T-helper 1 cell treated with Interleukin-12 subunit alpha and Interleukin-12 subunit beta and Interleukin-4 antibody, amounts not matched to agents 30 μg/mL and 1 μg/mL, for 36 hours (primary cell): ENCODE measurements around the gene MRPL27.

Source experiments
- H3K27ac Mint-ChIP-seq: one replicate; pipeline ENCODE4 v1.8.0; 2021; ENCODE audit warnings: mild to moderate bottlenecking, mixed read lengths
- H3K27me3 Mint-ChIP-seq: one replicate; pipeline ENCODE4 v1.8.0; 2021; ENCODE audit warnings: low read depth, mixed read lengths
- H3K36me3 Mint-ChIP-seq: one replicate; pipeline ENCODE4 v1.8.0; 2021; ENCODE audit warnings: low read depth, mixed read lengths
- H3K4me1 Mint-ChIP-seq: one replicate; pipeline ENCODE4 v1.8.0; 2021; ENCODE audit warnings: low read depth, mixed read lengths
- H3K4me3 Mint-ChIP-seq: one replicate; pipeline ENCODE4 v1.8.0; 2021; ENCODE audit warnings: mild to moderate bottlenecking, moderate library complexity, mixed read lengths
- H3K9me3 Mint-ChIP-seq: one replicate; pipeline ENCODE4 v1.8.0; 2021; ENCODE audit warnings: mixed read lengths

The MRPL27 gene

DNA sequence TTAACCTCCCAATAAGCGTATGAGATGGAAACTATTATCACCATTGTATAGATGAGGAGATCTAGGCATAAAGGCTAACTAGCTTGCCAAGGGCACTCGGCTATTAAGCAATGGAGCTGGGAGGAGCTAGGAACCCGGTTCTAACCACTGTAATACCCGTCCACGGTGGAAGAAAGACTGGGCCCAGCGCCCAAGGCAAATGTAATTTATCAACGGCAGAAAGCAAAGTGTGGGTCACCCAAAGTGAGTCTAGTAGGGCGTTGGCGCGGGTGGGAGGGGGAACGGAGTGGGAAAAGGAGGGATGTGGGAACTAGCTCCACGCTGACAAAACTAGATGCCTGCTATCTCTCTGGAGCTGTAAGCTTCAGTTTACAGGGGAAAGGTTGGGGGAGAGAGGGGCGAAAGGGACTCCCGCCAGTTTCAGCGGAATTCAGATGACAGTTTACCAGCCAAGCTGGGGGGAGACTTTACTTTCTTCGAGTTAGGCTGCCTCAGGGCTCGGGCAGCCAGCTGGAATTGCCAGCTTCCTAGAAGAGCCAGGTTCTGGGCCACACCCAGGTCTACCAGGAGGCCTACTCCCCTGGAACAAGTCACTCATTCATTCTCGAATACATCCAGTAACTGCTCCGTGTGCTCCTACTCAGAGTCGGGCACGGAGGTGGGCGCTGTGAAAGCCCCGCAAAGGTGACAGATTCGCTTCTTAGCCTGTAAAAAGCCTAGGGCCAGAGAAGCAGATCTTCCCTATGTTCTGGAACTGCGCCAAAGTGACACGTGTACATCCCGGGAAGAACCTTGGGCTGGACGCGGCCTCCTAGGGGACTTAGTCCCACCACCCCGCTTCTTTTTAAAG is 23.5 kb upstream of the MRPL27 start:
- H3K4me1 Mint-ChIP-seq: peaks cover 24% of the 10 kb centered on the region
- no peaks in the 10 kb centered on the region for H3K9me3 Mint-ChIP-seq
- no peaks in the 10 kb centered on the region for H3K27me3 Mint-ChIP-seq

DNA sequence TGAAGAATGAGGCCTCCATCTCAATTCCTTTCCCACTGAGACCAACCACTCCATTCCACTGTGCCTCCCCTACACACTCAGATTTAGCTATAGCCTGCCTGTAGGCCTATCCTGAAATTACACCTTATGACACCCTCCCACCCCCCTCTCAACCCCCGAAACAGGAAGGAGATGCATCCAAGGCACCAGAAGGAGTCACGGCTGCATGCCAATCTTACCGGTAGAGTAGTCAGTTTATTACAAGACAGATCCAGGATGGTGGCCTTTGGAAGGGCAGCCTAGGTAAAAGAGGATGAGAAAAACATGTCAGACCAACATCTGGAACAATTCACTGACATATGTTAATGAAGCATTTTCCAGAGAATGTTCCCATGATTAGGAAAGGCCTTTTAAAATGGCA is 21.7 kb upstream of the MRPL27 start:
- H3K27ac Mint-ChIP-seq: peak overlapping the region; percentile 26

More for the DNA sequence above, 23.5 kb upstream of the MRPL27 start:
- H3K4me3 Mint-ChIP-seq: peak overlapping the region; percentile 97
- H3K36me3 Mint-ChIP-seq: peaks cover 36% of the 10 kb centered on the region
- H3K27ac Mint-ChIP-seq: peak overlapping the region; percentile 88

DNA sequence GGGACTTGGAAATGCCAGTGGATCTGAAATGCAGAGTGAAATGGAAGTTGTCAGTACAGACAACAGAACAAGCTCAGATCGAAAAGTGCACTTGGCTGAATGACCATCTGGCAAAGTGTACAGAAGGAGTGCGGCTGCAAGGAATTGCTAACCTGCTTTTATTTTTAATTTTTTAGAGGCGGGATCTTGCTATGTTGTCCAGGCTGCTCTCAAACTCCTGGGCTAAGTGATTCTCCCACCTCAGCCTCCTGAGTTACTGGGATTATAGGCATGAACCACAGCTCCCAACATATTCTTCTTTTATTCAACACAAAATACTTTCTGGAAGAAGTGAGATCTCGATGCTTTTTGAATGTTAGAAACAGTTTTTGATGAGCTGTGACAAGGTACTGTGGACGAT is 20.7 kb upstream of the MRPL27 start:
- no peak overlapping the region for H3K27ac Mint-ChIP-seq
- no peak overlapping the region for H3K4me3 Mint-ChIP-seq
- H3K4me1 Mint-ChIP-seq: peaks cover 25% of the 10 kb centered on the region
- no peaks in the 10 kb centered on the region for H3K9me3 Mint-ChIP-seq
- peaks cover 47% of the 10 kb centered on the region for H3K36me3 Mint-ChIP-seq
- no peaks in the 10 kb centered on the region for H3K27me3 Mint-ChIP-seq

More for the DNA sequence above, 21.7 kb upstream of the MRPL27 start:
- no peaks in the 10 kb centered on the region for H3K9me3 Mint-ChIP-seq
- H3K4me1 Mint-ChIP-seq: peaks cover 24% of the 10 kb centered on the region
- no peaks in the 10 kb centered on the region for H3K27me3 Mint-ChIP-seq
- peaks cover 41% of the 10 kb centered on the region for H3K36me3 Mint-ChIP-seq
- H3K4me3 Mint-ChIP-seq: peak overlapping the region; percentile 97

DNA sequence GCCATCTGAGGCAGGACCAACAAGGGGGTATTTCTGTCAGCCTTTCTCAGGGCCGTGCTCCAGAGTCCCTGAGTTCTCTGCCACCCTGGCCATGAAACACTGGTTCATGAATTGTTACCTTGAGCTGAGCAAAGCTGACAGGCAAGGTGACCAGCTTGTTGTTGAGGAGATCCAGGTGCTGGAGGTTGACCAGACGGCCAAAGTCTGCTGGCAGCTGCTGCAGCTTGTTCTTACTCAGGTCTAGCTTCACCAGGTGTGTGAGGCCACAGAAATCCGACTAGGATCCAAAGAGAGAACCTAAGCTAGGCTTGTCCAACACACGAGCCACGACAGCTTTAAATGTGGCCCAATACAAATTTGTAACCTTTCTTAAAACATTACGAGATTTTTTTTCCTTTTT is 19.6 kb upstream of the MRPL27 start:
- Mint-ChIP-seq H3K4me1 (peaks cover 25% of the 10 kb centered on the region), H3K27ac (no peak overlapping the region), H3K4me3 (no peak overlapping the region), H3K9me3 (no peaks in the 10 kb centered on the region), H3K27me3 (no peaks in the 10 kb centered on the region), H3K36me3 (peaks cover 58% of the 10 kb centered on the region)

DNA sequence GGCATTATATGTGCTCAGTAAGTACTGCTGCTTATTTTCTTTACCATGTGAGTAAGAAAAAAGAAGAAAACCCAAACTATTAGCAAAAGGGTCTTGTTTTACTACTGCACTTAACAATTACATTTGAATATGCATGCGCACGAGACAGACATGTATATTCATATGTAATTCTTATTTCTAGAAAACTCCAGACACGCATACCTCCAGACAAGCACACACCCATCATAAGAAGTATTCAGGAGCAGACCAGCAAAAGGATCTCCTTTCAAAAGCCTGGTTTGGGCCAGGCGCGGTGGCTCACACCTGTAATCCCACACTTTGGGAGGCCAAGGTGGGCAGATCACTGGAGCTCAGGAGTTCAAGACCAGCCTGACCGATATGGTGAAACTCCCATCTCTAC is 16.6 kb upstream of the MRPL27 start:
- Mint-ChIP-seq H3K4me3 (no peak overlapping the region), H3K4me1 (peaks cover 9% of the 10 kb centered on the region), H3K9me3 (no peaks in the 10 kb centered on the region), H3K36me3 (peaks cover 72% of the 10 kb centered on the region), H3K27me3 (no peaks in the 10 kb centered on the region), H3K27ac (no peak overlapping the region)

DNA sequence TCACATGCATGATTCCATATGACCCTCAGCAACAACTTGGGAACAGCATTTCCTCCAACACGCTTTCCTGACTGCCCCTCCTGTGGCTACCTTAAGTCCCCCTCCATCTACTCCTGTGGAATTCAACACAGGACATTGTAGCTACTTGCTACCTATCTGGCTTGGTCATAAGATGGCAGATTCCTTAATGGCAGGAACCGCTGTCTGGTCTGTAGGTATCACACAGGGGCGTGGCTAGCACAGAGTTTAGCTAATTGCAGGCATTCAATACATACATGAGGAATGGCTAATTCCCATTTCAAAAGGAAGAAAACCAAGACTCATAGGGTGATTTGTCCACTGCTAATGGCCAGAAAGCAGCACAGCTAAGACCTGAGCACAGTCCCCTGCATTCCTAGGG is 15.7 kb upstream of the MRPL27 start:
- Mint-ChIP-seq H3K4me1 (peaks cover 6% of the 10 kb centered on the region), H3K9me3 (no peaks in the 10 kb centered on the region), H3K4me3 (no peak overlapping the region), H3K27me3 (no peaks in the 10 kb centered on the region), H3K36me3 (peaks cover 72% of the 10 kb centered on the region), H3K27ac (no peak overlapping the region)

DNA sequence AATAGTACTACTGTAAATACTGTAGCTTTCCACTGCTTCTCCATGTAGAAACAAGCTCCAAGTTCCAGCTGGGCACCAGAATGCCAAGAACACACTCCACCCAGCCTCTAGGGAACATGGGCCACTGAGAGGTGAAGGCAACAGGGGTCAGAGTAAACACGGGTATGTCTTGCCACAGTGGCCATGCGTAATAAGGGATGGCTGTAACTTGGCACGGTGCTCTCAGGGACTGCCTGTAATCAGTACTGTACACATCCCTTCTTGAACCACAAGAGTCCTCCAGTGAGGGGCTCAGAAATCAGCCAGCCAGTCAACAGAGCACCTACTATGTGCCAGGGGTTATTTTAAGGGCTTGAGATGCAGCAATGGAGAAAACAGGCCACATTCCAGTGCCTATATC is 13.5 kb upstream of the MRPL27 start:
- Mint-ChIP-seq H3K36me3 (peaks cover 64% of the 10 kb centered on the region), H3K4me1 (peaks cover 6% of the 10 kb centered on the region), H3K27me3 (no peaks in the 10 kb centered on the region), H3K9me3 (no peaks in the 10 kb centered on the region), H3K4me3 (no peak overlapping the region), H3K27ac (no peak overlapping the region)

DNA sequence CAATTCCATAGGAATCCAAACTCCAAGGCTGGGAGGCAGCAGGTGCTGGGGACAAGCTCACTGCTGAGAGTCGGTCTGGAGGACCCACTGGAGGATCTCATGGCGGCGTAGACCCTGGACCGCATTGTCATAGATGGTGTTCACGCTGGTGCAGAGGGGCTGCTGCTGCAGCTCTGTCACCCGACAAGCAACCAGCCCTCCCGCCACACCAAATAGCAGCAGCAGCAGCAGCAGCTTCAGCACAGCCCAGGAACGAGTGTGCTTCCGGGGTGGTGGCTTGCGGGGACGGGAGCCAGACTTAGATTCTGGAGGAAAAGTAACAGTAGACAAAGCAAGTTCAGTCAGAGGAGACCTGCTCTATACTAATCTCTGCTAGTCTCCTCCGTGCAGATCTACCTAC is 9.9 kb upstream of the MRPL27 start:
- Mint-ChIP-seq H3K27me3 (no peaks in the 10 kb centered on the region), H3K4me1 (peaks cover 3% of the 10 kb centered on the region), H3K9me3 (no peaks in the 10 kb centered on the region), H3K4me3 (no peak overlapping the region), H3K27ac (no peak overlapping the region), H3K36me3 (peaks cover 55% of the 10 kb centered on the region)

DNA sequence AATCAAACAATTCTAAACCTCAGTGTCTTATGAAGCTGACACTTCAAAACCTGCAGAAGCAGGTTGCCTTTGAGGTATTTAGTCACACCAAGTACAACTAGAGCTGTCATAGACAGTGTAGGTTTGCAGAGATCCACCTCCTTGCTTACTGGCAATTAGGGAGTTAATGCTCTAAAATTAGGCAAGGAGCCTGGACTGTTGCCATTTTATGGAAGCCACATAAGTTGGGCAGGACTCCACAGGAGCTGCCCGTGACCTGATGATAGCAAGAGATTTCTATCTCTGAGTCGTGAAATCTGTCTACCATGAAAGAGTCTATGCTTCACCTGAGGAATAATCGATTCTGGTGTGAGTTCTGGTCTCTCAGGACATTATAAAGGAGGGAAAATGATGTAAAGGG is 8.9 kb upstream of the MRPL27 start:
- H3K4me1 Mint-ChIP-seq: peaks cover 3% of the 10 kb centered on the region
- H3K36me3 Mint-ChIP-seq: peaks cover 46% of the 10 kb centered on the region
- H3K4me3 Mint-ChIP-seq: no peak overlapping the region
- H3K27me3 Mint-ChIP-seq: no peaks in the 10 kb centered on the region
- no peaks in the 10 kb centered on the region for H3K9me3 Mint-ChIP-seq
- H3K27ac Mint-ChIP-seq: no peak overlapping the region

DNA sequence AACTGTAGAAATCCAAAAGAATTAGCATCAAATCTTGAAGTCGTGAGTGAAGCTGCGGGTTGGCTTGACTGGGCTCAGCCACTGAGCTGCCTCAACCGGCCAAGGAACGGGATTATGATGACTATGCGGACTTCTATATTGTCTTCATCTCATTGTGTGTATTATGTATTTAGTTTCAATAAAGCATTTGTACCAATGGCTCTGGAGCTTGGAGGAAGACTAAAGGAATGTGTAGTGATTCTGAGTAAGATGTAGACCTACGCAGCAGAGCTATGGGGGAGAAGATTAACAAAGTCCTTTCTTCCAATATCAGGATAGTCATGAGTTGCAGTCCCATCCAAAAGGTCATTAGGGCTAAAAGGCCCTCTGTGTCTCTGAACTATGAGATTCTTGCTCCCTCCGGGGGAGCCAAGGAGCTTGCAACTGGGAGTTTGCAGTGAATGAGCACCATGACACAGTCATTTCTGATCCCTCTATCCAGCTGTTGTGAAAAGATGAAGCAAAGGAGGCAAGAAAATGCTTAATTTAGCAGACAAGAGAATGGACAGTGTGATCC is 8.4 kb upstream of the MRPL27 start:
- Mint-ChIP-seq H3K27ac (no peak overlapping the region), H3K9me3 (no peaks in the 10 kb centered on the region), H3K36me3 (peaks cover 40% of the 10 kb centered on the region), H3K4me3 (no peak overlapping the region), H3K27me3 (no peaks in the 10 kb centered on the region), H3K4me1 (no peaks in the 10 kb centered on the region)

DNA sequence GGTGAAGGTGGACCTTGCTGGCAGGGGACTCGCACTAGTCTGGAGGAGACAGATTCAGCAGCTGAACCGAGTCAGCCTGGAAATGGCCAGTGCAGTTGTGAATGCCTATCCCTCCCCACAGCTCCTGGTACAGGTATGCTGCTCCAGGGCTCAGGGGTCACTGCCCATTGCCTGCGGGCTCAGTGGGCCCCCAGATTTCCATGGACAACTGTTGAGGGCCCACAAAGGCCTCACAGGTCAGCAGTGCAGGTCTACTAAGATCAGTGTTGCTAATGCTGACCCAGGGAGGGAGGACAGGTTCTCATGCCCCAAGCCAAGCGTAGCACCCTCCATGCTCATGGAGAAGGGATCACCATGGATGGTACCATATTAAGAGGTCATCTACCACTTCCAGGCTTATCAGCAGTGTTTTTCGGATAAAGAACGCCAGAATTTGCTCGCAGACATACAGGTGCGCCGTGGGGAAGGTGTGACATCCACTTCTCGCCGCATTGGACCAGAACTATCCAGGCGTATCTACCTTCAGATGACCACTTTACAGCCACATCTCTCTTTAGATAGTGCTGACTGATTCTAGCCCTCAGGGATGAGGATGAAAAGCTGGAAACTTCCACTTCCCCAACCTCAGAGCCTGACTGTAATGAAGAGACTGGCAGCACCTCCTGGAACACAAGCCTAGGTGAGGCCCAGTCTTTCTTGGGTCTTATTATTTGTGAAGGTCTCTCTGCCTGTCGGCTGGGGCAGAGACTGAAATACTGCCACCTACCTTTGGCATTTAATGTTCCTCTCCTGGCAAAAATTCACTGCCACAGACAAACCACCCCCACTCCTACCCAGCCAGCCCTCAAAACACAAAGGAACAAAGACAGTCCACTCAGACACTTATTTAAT is 7.6 kb upstream of the MRPL27 start:
- Mint-ChIP-seq H3K27me3 (no peaks in the 10 kb centered on the region), H3K9me3 (no peaks in the 10 kb centered on the region), H3K4me3 (no peak overlapping the region), H3K27ac (no peak overlapping the region), H3K36me3 (peaks cover 41% of the 10 kb centered on the region), H3K4me1 (no peaks in the 10 kb centered on the region)

DNA sequence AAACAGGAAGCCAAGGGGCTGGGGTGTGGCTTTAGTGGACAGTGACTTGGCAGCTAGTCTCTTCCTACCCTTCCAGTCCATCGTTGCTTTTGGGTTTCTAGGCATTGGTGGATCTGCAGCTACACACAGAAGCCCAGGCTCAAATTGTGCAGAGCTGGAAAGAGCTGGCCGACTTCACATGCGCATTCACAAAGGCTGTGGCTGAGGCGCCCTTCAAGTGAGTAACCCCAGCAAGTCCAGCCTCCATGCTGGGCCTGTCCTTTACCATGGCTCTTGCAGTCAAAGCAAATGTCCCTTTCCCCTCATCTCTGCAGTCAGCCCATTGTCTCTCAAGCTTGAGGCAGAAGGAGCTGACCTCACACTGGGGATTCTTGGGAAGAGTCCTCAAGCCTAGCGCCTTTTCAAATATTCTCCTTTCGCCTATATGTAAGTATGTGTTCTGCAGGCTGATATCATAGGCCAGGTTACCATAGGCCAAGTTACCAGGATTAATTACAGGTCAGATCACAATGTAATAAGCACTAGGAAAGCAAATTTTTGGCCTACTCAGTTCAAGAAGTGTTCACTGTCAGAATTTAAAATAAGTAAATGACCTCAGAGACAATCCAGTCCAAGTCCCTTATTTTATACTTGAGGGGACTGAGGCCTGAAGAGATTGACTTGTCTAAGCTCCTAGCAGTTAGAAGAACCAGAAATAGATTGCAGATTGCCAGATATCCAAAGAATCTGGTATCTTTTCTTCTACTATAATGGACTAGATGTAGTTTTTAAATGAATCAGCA is 6.6 kb upstream of the MRPL27 start:
- H3K9me3 Mint-ChIP-seq: no peaks in the 10 kb centered on the region
- H3K27ac Mint-ChIP-seq: no peak overlapping the region
- H3K4me3 Mint-ChIP-seq: no peak overlapping the region
- no peaks in the 10 kb centered on the region for H3K27me3 Mint-ChIP-seq
- peaks cover 31% of the 10 kb centered on the region for H3K36me3 Mint-ChIP-seq
- H3K4me1 Mint-ChIP-seq: no peaks in the 10 kb centered on the region

DNA sequence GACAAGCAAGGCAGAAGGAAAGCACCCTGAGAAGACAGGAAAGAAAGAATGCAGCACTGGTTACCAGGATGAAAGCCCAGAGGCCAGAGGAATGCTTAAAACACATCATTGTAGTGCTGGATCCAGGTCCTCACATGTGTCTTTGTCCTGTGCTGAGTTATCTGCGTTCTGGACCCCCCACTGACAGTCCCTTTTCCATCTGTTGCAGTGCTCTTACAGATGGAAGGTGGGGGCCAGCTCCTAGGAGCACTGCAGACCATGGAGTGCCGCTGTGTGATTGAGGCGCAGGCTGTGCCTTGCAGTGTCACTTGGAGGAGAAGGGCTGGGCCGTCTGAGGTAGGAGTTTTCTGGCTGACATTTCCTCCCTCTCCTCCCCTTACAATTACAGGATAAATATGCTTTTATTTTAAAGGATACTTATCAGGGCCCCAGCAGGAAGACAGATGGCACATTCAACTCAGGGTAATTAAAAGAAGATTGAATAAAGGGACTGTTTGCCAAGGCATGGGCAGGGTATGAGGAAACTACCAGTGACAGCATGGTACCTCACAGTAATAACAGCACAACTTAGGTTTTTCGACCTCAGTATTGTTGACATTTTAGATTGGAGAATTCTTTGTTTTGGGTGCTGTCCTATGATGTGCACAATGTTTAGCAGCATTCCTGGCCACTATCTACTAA is 3.0 kb upstream of the MRPL27 start:
- no peak overlapping the region for H3K4me3 Mint-ChIP-seq
- H3K9me3 Mint-ChIP-seq: no peaks in the 10 kb centered on the region
- peaks cover 24% of the 10 kb centered on the region for H3K36me3 Mint-ChIP-seq
- H3K27me3 Mint-ChIP-seq: no peaks in the 10 kb centered on the region
- H3K27ac Mint-ChIP-seq: no peak overlapping the region
- peaks cover 18% of the 10 kb centered on the region for H3K4me1 Mint-ChIP-seq

DNA sequence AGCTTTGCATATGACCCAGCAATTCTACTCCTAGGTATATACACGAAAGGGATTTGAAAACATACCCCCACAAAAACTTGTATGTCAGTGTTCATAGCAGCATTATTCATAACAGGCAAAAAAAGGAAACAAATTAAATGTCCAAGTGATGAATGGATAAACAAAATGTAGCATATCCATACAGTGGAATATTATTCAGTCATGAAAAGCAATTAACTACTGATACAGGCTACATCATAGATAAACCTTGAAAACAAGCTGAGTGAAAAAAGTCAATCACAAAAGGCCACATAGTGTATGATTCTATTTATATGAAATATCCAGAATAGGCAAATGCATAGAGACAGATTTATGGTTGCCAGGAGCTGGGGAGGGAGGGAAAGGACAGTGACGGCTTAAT is 721 bp upstream of the MRPL27 start:
- peak overlapping the region; percentile 92 for H3K4me3 Mint-ChIP-seq
- peaks cover 21% of the 10 kb centered on the region for H3K36me3 Mint-ChIP-seq
- peaks cover 21% of the 10 kb centered on the region for H3K4me1 Mint-ChIP-seq
- no peaks in the 10 kb centered on the region for H3K9me3 Mint-ChIP-seq
- H3K27me3 Mint-ChIP-seq: no peaks in the 10 kb centered on the region
- peak overlapping the region; percentile 97 for H3K27ac Mint-ChIP-seq
